ENCODE results near the gene REXO4. TPM values are rescaled to one million over a fixed set of nuclear protein-coding genes. Genes with fewer than 3 reads are reported as not detected.

REXO4 gene
- polyA plus RNA-seq, 1 experiment = 24.0 TPM

DNA sequence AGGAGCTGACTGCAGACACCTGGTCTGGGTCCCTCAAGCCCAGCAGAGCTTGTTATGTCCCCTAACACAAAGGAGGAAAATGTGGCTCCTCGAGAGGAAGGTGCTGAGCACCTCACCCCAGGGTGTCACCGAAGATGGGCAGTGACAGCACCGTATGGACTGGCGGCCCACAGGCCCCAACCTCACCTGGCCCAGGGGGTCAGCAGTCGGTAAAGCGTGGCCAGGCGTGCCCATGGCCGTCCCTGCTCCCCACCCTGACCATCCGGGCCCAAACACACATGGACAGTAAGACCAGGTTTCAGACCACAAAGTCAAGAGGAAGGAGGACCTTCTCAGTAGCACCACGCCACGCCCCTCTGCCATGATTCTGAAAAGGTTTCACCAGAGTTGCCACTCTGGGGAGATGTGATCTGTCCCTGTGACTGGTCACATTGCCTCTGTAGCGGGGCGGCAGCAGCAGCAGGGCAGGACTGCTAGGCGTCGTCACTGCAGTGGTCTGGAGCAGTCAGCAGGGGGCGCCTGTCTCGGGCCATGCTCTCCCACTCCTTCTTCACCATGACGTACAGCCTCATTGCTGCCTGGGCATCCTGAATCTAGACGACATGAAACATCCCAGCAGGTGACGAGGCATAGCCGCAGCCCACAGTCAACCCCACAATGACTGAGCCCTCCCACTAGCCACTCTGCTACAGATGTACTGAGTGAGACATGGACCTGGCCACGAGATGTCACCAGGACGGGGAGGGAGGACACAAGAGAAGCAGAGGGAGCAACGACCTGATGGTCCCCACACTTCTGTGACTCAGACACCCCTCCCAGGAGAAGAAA, 11.1 kb downstream of the REXO4 start:
- Histone ChIP-seq H3K36me3 (ENCODE audit: control insufficient read depth, insufficient read depth, low read length) (peaks cover 21% of the 10 kb centered on the region), H3K27me3 (ENCODE audit: control insufficient read depth, insufficient read depth, low read length) (no peaks in the 10 kb centered on the region), H3K4me3 (ENCODE audit: low read depth, low read length) (no peak overlapping the region)
- TF ChIP-seq, protein P1, sequence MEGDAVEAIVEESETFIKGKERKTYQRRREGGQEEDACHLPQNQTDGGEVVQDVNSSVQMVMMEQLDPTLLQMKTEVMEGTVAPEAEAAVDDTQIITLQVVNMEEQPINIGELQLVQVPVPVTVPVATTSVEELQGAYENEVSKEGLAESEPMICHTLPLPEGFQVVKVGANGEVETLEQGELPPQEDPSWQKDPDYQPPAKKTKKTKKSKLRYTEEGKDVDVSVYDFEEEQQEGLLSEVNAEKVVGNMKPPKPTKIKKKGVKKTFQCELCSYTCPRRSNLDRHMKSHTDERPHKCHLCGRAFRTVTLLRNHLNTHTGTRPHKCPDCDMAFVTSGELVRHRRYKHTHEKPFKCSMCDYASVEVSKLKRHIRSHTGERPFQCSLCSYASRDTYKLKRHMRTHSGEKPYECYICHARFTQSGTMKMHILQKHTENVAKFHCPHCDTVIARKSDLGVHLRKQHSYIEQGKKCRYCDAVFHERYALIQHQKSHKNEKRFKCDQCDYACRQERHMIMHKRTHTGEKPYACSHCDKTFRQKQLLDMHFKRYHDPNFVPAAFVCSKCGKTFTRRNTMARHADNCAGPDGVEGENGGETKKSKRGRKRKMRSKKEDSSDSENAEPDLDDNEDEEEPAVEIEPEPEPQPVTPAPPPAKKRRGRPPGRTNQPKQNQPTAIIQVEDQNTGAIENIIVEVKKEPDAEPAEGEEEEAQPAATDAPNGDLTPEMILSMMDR (IDR thresholded peaks at IDR 0.05; ENCODE audit: insufficient read depth, low read depth, low read length) = peak; percentile 95
- ChIA-PET POLR2A (no interaction called here), CTCF (interaction anchor here (0.7 to 2.4 kb wide), 7 partner anchors 9 to 79 kb away, joined by 3 to 13 read pairs (median 3); partner anchors contain the start of gene CACFD1)
- no peak for DNase-seq (ENCODE audit: low read depth)

DNA sequence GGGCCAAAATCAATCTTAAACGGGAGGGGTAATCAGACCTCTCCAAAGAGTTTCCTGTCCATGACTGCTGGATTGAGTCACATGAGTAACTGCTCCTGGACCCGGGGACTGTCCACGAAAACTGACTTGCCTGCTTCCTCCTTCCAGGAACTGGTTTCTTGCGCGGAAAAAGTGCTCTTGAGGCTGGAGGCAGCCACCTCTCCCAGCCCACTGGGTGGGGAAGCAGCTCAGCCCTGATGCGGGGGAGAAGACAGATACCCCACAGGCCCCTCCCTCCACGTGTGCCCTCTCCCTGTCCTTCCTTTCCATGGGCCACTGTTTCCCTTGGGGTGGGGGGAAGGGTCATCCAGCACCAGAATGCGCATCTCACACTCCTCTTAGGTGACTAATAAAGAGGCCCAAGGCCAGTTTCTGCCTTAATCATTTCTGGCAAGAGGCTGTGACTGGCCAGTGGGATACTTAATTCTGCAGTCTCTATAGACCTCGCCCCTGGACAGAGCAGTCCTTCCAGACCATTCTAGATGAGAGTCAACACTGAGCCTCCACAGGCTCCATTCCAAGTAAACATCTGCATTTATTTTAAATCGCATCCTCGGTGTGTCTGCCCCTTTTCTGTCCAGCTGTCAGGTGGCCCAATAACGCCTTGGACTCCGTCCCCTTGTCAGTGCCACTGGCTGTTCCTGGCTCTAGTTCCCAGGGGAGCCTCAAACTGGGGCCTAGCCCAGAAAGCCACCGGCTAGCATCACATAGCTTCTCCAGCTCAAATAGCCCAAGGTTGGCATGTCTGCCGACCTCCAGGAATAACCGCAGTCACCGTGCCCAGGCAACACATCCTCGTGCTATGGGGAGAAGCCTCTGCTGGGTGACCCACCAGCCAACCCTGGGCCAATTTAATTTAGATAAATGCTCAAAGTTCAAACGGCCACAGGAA, 12.0 kb downstream of the REXO4 start:
- ChIA-PET CTCF (interaction anchor here (0.6 to 2.4 kb wide), 8 partner anchors 10 to 80 kb away, joined by 3 to 13 read pairs (median 3); partner anchors contain the start of gene CACFD1), POLR2A (no interaction called here)
- no peak for DNase-seq (ENCODE audit: low read depth)
- Histone ChIP-seq H3K4me3 (ENCODE audit: low read depth, low read length) (no peak overlapping the region), H3K36me3 (ENCODE audit: control insufficient read depth, insufficient read depth, low read length) (peaks cover 19% of the 10 kb centered on the region), H3K27me3 (ENCODE audit: control insufficient read depth, insufficient read depth, low read length) (no peaks in the 10 kb centered on the region)
- TF ChIP-seq, protein P1 (IDR thresholded peaks at IDR 0.05; ENCODE audit: insufficient read depth, low read depth, low read length) = no peak

DNA sequence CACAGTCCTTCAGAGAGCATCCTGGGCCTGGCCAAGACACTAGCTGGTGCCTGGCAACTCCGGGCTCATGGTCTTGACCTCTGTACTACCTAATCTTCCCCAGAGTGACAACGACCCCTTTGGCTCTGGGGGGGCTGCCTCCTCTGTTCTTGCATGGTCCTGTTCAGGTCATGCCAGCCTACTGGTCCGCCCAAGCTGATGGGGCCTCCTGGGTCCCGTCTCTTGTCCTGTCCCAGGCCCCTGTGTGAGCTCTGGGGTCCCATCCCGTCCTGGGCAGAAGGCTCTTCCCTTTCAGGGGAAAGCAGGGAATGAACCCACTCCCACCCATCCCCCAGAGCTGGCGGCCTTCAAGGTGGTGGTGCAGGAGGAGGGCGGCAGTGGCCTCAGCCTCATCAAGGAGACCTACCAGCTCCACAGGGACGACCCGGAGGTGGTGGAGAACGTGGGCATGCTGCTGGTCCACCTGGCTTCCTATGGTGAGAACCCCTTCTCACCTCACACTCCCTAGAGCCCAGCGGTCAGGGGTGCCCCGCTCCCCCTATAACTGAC, 13.3 kb downstream of the REXO4 start:
- DNase-seq (ENCODE audit: low read depth) = no peak
- Histone ChIP-seq H3K36me3 (ENCODE audit: control insufficient read depth, insufficient read depth, low read length) (peaks cover 20% of the 10 kb centered on the region), H3K27me3 (ENCODE audit: control insufficient read depth, insufficient read depth, low read length) (no peaks in the 10 kb centered on the region), H3K4me3 (ENCODE audit: low read depth, low read length) (no peak overlapping the region)
- TF ChIP-seq, protein P1 (IDR thresholded peaks at IDR 0.05; ENCODE audit: insufficient read depth, low read depth, low read length) = no peak
- ChIA-PET POLR2A (no interaction called here), CTCF (interaction anchor here (0.6 to 2.5 kb wide), 7 partner anchors 11 to 218 kb away, joined by 4 to 13 read pairs (median 5); no protein-coding TSS in a partner anchor)

DNA sequence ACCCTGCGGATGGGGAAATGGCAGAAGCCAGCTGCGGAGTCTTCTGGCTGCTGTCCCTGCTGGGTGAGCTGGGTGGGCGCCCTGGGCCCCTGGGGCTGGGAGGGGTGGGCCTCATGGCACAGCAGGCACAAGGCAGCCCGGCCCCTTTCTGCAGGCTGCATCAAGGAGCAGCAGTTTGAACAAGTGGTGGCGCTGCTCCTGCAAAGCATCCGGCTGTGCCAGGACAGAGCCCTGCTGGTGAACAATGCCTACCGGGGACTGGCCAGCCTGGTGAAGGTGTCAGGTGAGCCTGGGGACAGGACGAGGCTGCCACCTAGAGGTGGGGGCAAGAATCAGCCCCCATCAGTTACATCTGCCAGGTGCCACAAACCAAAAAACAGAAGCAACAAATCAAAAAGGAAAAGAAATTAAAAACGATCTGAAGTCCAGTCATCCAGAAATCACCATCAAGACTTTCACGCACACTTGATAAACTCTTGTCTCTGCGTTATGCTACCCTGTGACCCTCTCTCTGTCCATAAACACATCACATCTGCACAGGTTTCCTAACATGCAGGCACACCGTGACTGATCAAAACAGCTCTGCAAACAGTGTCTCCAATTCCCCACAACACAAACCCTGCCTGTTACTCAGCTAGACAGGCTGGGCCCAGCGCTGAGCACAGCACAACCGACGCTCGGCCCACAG, 13.9 kb downstream of the REXO4 start:
- ChIA-PET CTCF (interaction anchor here (0.6 to 2.5 kb wide), 7 partner anchors 12 to 218 kb away, joined by 4 to 13 read pairs (median 4); no protein-coding TSS in a partner anchor), POLR2A (no interaction called here)
- DNase-seq (ENCODE audit: low read depth) = no peak
- Histone ChIP-seq H3K36me3 (ENCODE audit: control insufficient read depth, insufficient read depth, low read length) (peaks cover 19% of the 10 kb centered on the region), H3K4me3 (ENCODE audit: low read depth, low read length) (no peak overlapping the region), H3K27me3 (ENCODE audit: control insufficient read depth, insufficient read depth, low read length) (no peaks in the 10 kb centered on the region)
- TF ChIP-seq, protein P1 (IDR thresholded peaks at IDR 0.05; ENCODE audit: insufficient read depth, low read depth, low read length) = peak; percentile 61
